Measurements from ENCODE around the gene AKT1S1.
A peak's percentile ranks its signal among the peaks of the same experiment; 100 is the strongest.

DNA sequence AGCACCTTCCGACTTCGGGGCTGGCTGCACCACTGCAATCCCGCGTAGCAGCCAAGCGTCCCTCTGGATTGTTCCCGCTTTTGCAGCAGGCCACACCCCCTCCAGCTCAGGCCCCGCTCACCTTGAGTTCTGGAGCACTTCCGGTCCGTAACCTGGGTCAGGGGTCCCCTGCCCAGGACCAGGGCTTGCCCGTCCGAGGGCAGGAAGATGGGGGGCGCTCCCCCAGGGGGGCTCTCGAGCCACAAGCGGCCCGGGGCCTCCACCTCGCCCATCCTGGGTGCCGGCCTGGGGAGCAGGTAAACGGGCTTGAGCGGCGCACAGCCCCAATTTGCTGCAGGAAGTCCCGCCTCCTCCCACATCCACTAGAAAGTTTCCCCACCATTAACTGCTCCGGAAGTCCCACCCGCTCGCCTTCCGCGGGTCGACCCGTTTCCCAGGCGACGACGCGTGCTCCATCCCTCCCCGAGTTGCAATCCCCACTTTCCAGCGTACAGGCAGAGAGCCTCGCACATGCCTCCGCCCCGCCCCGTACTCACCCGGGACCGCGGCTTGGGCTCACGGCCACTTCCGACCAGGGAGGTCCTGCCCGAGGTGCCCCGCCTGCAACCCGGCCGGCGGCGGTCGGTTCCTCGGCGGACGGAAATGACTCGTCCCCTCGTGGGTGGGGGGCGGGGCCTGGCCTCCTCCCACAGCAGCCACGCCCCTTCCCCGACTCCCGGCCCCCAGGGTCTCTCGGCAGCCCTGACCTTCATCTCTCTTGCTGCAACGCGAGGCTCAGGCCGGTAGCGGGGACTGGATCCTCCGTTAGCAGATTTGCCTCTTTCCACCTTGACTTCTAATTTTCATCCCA, 10.0 kb downstream of the AKT1S1 start, which contains the start of gene PNKP:
- TF ChIP-seq, protein P1, sequence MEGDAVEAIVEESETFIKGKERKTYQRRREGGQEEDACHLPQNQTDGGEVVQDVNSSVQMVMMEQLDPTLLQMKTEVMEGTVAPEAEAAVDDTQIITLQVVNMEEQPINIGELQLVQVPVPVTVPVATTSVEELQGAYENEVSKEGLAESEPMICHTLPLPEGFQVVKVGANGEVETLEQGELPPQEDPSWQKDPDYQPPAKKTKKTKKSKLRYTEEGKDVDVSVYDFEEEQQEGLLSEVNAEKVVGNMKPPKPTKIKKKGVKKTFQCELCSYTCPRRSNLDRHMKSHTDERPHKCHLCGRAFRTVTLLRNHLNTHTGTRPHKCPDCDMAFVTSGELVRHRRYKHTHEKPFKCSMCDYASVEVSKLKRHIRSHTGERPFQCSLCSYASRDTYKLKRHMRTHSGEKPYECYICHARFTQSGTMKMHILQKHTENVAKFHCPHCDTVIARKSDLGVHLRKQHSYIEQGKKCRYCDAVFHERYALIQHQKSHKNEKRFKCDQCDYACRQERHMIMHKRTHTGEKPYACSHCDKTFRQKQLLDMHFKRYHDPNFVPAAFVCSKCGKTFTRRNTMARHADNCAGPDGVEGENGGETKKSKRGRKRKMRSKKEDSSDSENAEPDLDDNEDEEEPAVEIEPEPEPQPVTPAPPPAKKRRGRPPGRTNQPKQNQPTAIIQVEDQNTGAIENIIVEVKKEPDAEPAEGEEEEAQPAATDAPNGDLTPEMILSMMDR (IDR thresholded peaks at IDR 0.05) = peak in 1 of 3 experiments; percentile 1
- TF ChIP-seq POLR2A (IDR thresholded peaks at IDR 0.05) = no peak
